HL-60 (cell line): ENCODE data around the gene CCDC8.

Experiments
- GABPA ChIP-seq: IDR thresholded peaks from 2 replicates; pipeline ENCODE4 v1.6.1; 2012; ENCODE audit warnings: low read depth
- POLR2AphosphoS5 ChIP-seq: IDR thresholded peaks from 2 replicates; pipeline ENCODE4 v1.6.1; 2012; ENCODE audit warnings: low read depth
- SPI1 ChIP-seq: IDR thresholded peaks from 2 replicates; pipeline ENCODE4 v1.6.1; 2012; ENCODE audit warnings: low read depth, mild to moderate bottlenecking, borderline replicate concordance
- TF ChIP-seq, protein P1 (sequence below): IDR thresholded peaks from one replicate; pipeline ENCODE4 v1.5.1; 2011; ENCODE audit warnings: low read length, control low read depth, inconsistent platforms; ENCODE audit not compliant: insufficient read depth
- TF ChIP-seq, protein P2 (sequence below): IDR thresholded peaks from 2 replicates; pipeline ENCODE4 v1.6.1; 2012; ENCODE audit warnings: low read depth; ENCODE audit not compliant: insufficient replicate concordance

DNA sequence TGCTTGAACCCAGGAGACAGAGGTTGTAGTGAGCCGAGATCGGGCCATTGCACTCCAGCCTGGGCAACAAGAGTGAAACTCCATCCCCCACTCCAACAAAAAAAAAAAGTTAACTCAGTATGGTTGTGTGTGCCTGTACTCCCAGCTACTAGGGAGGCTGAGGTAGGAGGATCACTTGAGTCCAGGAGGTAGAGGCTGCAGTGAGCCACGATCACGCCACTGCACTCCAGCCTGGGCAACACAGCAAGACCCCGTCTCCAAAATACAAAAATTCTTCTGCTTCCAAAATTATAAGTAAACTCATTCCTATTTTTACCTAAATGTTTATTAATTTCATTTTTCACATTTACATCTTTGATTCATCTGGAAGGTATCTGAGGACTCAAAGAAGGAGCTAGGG is 43.6 kb upstream of the CCDC8 start:
- TF ChIP-seq, protein P1, sequence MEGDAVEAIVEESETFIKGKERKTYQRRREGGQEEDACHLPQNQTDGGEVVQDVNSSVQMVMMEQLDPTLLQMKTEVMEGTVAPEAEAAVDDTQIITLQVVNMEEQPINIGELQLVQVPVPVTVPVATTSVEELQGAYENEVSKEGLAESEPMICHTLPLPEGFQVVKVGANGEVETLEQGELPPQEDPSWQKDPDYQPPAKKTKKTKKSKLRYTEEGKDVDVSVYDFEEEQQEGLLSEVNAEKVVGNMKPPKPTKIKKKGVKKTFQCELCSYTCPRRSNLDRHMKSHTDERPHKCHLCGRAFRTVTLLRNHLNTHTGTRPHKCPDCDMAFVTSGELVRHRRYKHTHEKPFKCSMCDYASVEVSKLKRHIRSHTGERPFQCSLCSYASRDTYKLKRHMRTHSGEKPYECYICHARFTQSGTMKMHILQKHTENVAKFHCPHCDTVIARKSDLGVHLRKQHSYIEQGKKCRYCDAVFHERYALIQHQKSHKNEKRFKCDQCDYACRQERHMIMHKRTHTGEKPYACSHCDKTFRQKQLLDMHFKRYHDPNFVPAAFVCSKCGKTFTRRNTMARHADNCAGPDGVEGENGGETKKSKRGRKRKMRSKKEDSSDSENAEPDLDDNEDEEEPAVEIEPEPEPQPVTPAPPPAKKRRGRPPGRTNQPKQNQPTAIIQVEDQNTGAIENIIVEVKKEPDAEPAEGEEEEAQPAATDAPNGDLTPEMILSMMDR, result no peak
- no peak for TF ChIP-seq GABPA
- no peak for TF ChIP-seq POLR2AphosphoS5
- TF ChIP-seq, protein P2, sequence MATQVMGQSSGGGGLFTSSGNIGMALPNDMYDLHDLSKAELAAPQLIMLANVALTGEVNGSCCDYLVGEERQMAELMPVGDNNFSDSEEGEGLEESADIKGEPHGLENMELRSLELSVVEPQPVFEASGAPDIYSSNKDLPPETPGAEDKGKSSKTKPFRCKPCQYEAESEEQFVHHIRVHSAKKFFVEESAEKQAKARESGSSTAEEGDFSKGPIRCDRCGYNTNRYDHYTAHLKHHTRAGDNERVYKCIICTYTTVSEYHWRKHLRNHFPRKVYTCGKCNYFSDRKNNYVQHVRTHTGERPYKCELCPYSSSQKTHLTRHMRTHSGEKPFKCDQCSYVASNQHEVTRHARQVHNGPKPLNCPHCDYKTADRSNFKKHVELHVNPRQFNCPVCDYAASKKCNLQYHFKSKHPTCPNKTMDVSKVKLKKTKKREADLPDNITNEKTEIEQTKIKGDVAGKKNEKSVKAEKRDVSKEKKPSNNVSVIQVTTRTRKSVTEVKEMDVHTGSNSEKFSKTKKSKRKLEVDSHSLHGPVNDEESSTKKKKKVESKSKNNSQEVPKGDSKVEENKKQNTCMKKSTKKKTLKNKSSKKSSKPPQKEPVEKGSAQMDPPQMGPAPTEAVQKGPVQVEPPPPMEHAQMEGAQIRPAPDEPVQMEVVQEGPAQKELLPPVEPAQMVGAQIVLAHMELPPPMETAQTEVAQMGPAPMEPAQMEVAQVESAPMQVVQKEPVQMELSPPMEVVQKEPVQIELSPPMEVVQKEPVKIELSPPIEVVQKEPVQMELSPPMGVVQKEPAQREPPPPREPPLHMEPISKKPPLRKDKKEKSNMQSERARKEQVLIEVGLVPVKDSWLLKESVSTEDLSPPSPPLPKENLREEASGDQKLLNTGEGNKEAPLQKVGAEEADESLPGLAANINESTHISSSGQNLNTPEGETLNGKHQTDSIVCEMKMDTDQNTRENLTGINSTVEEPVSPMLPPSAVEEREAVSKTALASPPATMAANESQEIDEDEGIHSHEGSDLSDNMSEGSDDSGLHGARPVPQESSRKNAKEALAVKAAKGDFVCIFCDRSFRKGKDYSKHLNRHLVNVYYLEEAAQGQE, result no peak
- no peak for TF ChIP-seq SPI1
